ENCODE data around the gene MED16.
"Not testable (repeated sequence)": the region's sequence is repeated elsewhere in the genome, so short reads cannot be mapped to it uniquely, and the experiment has no call there.

MED16 gene

GRCh38 chr19:843180-843835 is 49.7 kb downstream of the MED16 start:
- TF ChIP-seq CTCF (conservative IDR thresholded peaks at IDR 0.05): peak; percentile 39; the same call in 1 of the 2 replicates
- no peak overlapping the region for H3K27ac ChIP-seq

GRCh38 chr19:842802-843179 is 50.2 kb downstream of the MED16 start:
- not testable (repeated sequence) for H3K27ac ChIP-seq

- no peak for TF ChIP-seq CTCF (conservative IDR thresholded peaks at IDR 0.05)
- H3K27ac ChIP-seq: no peak within 1 kb of the TSS
Measured at GRCh38 chr19:840519-841206, 52.3 kb downstream of the MED16 start, which contains the start of gene PRTN3. Gene PRTN3, plus strand, starts transcription at chr19:840999. Its CDS starts 10 bp downstream, at chr19:841009.

GRCh38 chr19:835210-835810 is 57.7 kb downstream of the MED16 start:
- H3K27ac ChIP-seq: no peak overlapping the region

GRCh38 chr19:834216-834615 is 58.8 kb downstream of the MED16 start:
- no peak for TF ChIP-seq CTCF (conservative IDR thresholded peaks at IDR 0.05)
- H3K27ac ChIP-seq: no peak overlapping the region

More at GRCh38 chr19:835210-835810, 57.7 kb downstream of the MED16 start:
- no peak for TF ChIP-seq CTCF (conservative IDR thresholded peaks at IDR 0.05)

- H3K27ac ChIP-seq: no peak overlapping the region
- TF ChIP-seq CTCF (conservative IDR thresholded peaks at IDR 0.05): no peak
Measured at GRCh38 chr19:831407-832369, 61.3 kb downstream of the MED16 start.

- TF ChIP-seq CTCF (conservative IDR thresholded peaks at IDR 0.05): no peak
- no peak overlapping the region for H3K27ac ChIP-seq
Measured at GRCh38 chr19:829129-829758, 63.7 kb downstream of the MED16 start.

Measured in VCaP (cell line).